Smooth muscle cell (in vitro differentiated cells): ENCODE data around the gene LRRC25. TPM values are rescaled to one million over a fixed set of nuclear protein-coding genes. Genes with fewer than 3 reads are reported as not detected.
A peak's percentile ranks its signal among the peaks of the same experiment; 100 is the strongest.

ENCODE experiments used
- DNase-seq: peaks from one replicate; lab custom pipeline; 2025; ENCODE audit not compliant: unreplicated experiment; lab: John Stamatoyannopoulos, UW
- H2AFZ ChIP-seq: fragments of 200-600 bp; sonication (generic); 2 replicates; pipeline ENCODE4 v1.6.0; 2016; ENCODE audit warnings: antibody characterized with exemption, low read depth, mild to moderate bottlenecking
- H3F3A ChIP-seq: fragments of 200-600 bp; sonication (generic); 2 replicates; pipeline ENCODE4 v1.6.0; 2017; ENCODE audit warnings: antibody characterized with exemption, low read depth
- H3K27ac ChIP-seq: fragments of 200-600 bp; sonication (generic); 2 replicates; pipeline ENCODE4 v1.5.1; 2016; ENCODE audit warnings: low read depth, mild to moderate bottlenecking
- H3K27me3 ChIP-seq: fragments of 200-600 bp; sonication (generic); 2 replicates; pipeline ENCODE4 v1.6.1; 2016; ENCODE audit warnings: low read depth, mild to moderate bottlenecking
- H3K36me3 ChIP-seq: fragments of 200-600 bp; sonication (generic); 2 replicates; pipeline ENCODE4 v1.5.1; 2016; ENCODE audit warnings: low read depth
- H3K4me1 ChIP-seq: fragments of 200-600 bp; sonication (generic); 2 replicates; pipeline ENCODE4 v1.5.1; 2016; ENCODE audit warnings: low read depth
- H3K4me2 ChIP-seq: fragments of 200-600 bp; sonication (generic); 2 replicates; pipeline ENCODE4 v1.6.0; 2016; ENCODE audit warnings: mild to moderate bottlenecking
- H3K4me3 ChIP-seq: fragments of 200-600 bp; sonication (generic); 2 replicates; pipeline ENCODE4 v1.5.1; 2016; ENCODE audit warnings: mild to moderate bottlenecking
- H3K79me2 ChIP-seq: fragments of 200-600 bp; sonication (generic); 2 replicates; pipeline ENCODE4 v1.6.0; 2016; ENCODE audit warnings: low read depth, mild to moderate bottlenecking
- H3K9ac ChIP-seq: fragments of 200-600 bp; sonication (generic); 2 replicates; pipeline ENCODE4 v1.6.0; 2016; ENCODE audit warnings: low read depth
- H3K9me3 ChIP-seq: fragments of 200-600 bp; sonication (generic); replicated peaks from 2 replicates; pipeline ENCODE4 v1.5.1; 2016; ENCODE audit warnings: low read depth
- H4K20me1 ChIP-seq: fragments of 200-600 bp; sonication (generic); 2 replicates; pipeline ENCODE4 v1.6.0; 2016; ENCODE audit warnings: low read depth
- CTCF ChIP-seq: fragments of 200-600 bp; sonication (generic); IDR thresholded peaks from 2 replicates; pipeline ENCODE4 v1.5.1; 2017; ENCODE audit warnings: borderline replicate concordance, mild to moderate bottlenecking, antibody characterized with exemption; ENCODE audit not compliant: insufficient read depth, poor library complexity, severe bottlenecking
- WGBS: methylation state at CpG from one replicate; pipeline ENCODE4 v1.1.7; 2016; ENCODE audit warnings: low lambda C conversion rate; 5-methylcytosine and 5-hydroxymethylcytosine counted together
- polyA plus RNA-seq: library from polyadenylated mRNA; unstranded; fragments of >200 nt; fragmentation: Nextera tagmentation; extraction: Ambion mirVana; gene quantifications from 2 replicates; pipeline ENCODE4 v1.2.1, GENCODE V29; 2016
- total RNA-seq: library from RNA; depleted of rRNA; stranded (reverse); fragments of >200 nt; gene quantifications from 2 replicates; pipeline ENCODE4 v1.2.3, GENCODE V29; 2014

Gene LRRC25
- total and polyA plus RNA-seq, 2 experiments from 2014 or later = 0.34 TPM; not detected in 1

GRCh38 chr19:18401580-18402112 is 4.2 kb upstream of the LRRC25 start:
- WGBS = 65% methylated on average over 7 of the region's 7 CpGs
- Histone ChIP-seq H3K4me2 (no peak overlapping the region), H3K27ac (no peak overlapping the region)

GRCh38 chr19:18399008-18399407 is 1.6 kb upstream of the LRRC25 start:
- Histone ChIP-seq H3K9me3 (no peaks in the 10 kb centered on the region), H2AFZ (no peak overlapping the region), H3K9ac (no peak overlapping the region), H3K4me3 (no peak overlapping the region), H3K27me3 (no peaks in the 10 kb centered on the region), H3K4me2 (no peak overlapping the region), H3K4me1 (peaks cover 4% of the 10 kb centered on the region), H4K20me1 (no peaks in the 10 kb centered on the region), H3K79me2 (no peaks in the 10 kb centered on the region), H3K36me3 (no peaks in the 10 kb centered on the region), H3F3A (peaks cover 5% of the 10 kb centered on the region), H3K27ac (peak overlapping the region; percentile 35)
- DNase-seq = no peak
- WGBS = 33% methylated on average over 6 of the region's 6 CpGs
- TF ChIP-seq CTCF = no peak

More at GRCh38 chr19:18401580-18402112, 4.2 kb upstream of the LRRC25 start:
- Histone ChIP-seq H3K4me3 (no peak overlapping the region), H3K9me3 (no peaks in the 10 kb centered on the region), H3K27me3 (no peaks in the 10 kb centered on the region), H3F3A (peaks cover 5% of the 10 kb centered on the region), H3K79me2 (no peaks in the 10 kb centered on the region), H3K36me3 (no peaks in the 10 kb centered on the region), H2AFZ (no peak overlapping the region), H4K20me1 (no peaks in the 10 kb centered on the region), H3K4me1 (peaks cover 4% of the 10 kb centered on the region), H3K9ac (no peak overlapping the region)
- DNase-seq = no peak
- TF ChIP-seq CTCF = peak; percentile 18

- H3K4me2 ChIP-seq = no peak overlapping the region
- WGBS = 91% methylated on average over 37 of the region's 37 CpGs
- no peaks in the 10 kb centered on the region for H4K20me1 ChIP-seq
Observed at GRCh38 chr19:18396471-18397241, 766 bp downstream of the LRRC25 start.

More at GRCh38 chr19:18396471-18397241, 766 bp downstream of the LRRC25 start:
- H3K9ac ChIP-seq = no peak overlapping the region
- TF ChIP-seq CTCF = no peak
- no peaks in the 10 kb centered on the region for H3K36me3 ChIP-seq
- no peak overlapping the region for H2AFZ ChIP-seq
- H3F3A ChIP-seq = peaks cover 5% of the 10 kb centered on the region
- peaks cover 4% of the 10 kb centered on the region for H3K4me1 ChIP-seq
- no peaks in the 10 kb centered on the region for H3K79me2 ChIP-seq
- no peak overlapping the region for H3K4me3 ChIP-seq
- no peak for DNase-seq
- H3K27me3 ChIP-seq = no peaks in the 10 kb centered on the region
- H3K9me3 ChIP-seq = no peaks in the 10 kb centered on the region
- H3K27ac ChIP-seq = no peak overlapping the region
